ENCODE data around the gene SCAMP5. TPM values are rescaled to one million over a fixed set of nuclear protein-coding genes. Genes with fewer than 3 reads are reported as not detected.

Gene SCAMP5
- total RNA-seq, 1 experiment from 2014 or later = 6.2 TPM

DNA sequence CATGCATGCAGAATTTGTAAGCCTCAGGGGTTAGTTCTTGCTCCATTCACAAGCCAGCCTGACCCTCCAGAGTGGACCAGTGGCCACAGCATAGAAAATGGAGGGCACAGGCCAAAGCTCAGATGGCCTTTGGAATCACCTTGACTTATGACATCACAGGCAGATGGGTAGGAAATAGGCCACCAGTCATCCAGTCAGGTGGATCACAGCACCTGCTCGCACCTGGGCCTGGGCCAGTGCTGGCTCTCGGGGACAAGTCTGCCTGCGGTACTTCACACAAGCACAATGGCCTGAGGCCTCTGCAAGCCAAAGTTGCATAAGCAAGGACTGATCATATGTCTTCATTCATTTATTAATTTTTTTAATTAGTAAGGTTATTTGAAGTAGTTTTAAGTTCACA, 67.3 kb downstream of the SCAMP5 start (continued):
- no peak for TF ChIP-seq ZBTB33 (IDR thresholded peaks at IDR 0.05; ENCODE audit: extremely low read depth, insufficient replicate concordance, low read length)
- TF ChIP-seq, protein P1, sequence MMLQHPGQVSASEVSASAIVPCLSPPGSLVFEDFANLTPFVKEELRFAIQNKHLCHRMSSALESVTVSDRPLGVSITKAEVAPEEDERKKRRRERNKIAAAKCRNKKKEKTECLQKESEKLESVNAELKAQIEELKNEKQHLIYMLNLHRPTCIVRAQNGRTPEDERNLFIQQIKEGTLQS (IDR thresholded peaks at IDR 0.05) = no peak
- TF ChIP-seq YY1 (IDR thresholded peaks at IDR 0.05; ENCODE audit: extremely low read depth, insufficient replicate concordance, low read depth, low read length) = no peak
- no peak for TF ChIP-seq ZNF274 (IDR thresholded peaks at IDR 0.05; ENCODE audit: low read depth, low read length)
- TF ChIP-seq SRF (IDR thresholded peaks at IDR 0.05; ENCODE audit: low read depth) = no peak
- TF ChIP-seq POLR2AphosphoS5 (IDR thresholded peaks at IDR 0.05; ENCODE audit: low read depth, low read length) = no peak
- TF ChIP-seq EZH2 (IDR thresholded peaks at IDR 0.05) = no peak
- no peak for TF ChIP-seq SIN3A (IDR thresholded peaks at IDR 0.05; ENCODE audit: low read depth)
- TF ChIP-seq SP1 (IDR thresholded peaks at IDR 0.05; ENCODE audit: low read depth) = no peak
- TF ChIP-seq RAD21 (IDR thresholded peaks at IDR 0.05; ENCODE audit: low read depth) = no peak
- TF ChIP-seq JUND (IDR thresholded peaks at IDR 0.05) = no peak

DNA sequence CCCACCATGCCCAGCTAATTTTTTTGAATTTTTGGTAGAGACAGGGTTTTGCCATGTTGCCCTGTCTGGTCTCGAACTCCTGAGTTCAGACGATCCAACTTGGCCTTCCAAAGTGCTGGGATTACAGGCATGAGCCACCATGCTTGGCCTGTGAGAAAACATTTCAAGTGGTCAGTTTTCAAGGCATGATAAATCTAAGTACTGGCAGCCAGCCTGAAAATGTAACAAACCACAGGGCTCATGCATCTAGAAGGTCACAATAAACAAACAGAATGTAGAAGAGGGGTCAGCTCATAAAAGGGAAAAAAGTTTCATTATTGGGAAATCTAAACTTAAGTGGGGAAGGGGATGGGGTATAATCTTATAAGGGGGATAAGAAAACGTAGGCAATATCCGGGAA, 68.0 kb downstream of the SCAMP5 start:
- Histone ChIP-seq H3K9ac (ENCODE audit: low read length) (no peak overlapping the region), H2AFZ (ENCODE audit: low read depth, low read length, poor library complexity, severe bottlenecking) (no peak overlapping the region), H3K79me2 (ENCODE audit: insufficient read depth, low read length) (no peaks in the 10 kb centered on the region), H3K9me3 (ENCODE audit: control insufficient read depth in 1 of 2, insufficient read depth in 1 of 2, low read depth in 1 of 2, low read length in 2 of 2) (no peaks in the 10 kb centered on the region), H3K27ac (ENCODE audit: low read depth, low read length) (no peak overlapping the region), H4K20me1 (ENCODE audit: insufficient read depth) (no peaks in the 10 kb centered on the region), H3K4me1 (ENCODE audit: control insufficient read depth in 1 of 2, insufficient read depth in 2 of 2, low read length in 2 of 2) (peaks cover 8 to 25% of the 10 kb centered on the region in 2 experiments), H3K9me2 (ENCODE audit: insufficient read depth) (no peaks in the 10 kb centered on the region), H3K4me2 (ENCODE audit: low read length) (no peak overlapping the region), H3K36me3 (ENCODE audit: control insufficient read depth in 1 of 2, insufficient read depth in 2 of 2, low read length in 2 of 2) (no peaks in the 10 kb centered on the region), H3K27me3 (ENCODE audit: insufficient read depth, low read length) (no peaks in the 10 kb centered on the region), H3K4me3 (replicated peaks in 1 of 2; ENCODE audit: low read depth in 1 of 2, low read length in 2 of 2) (no peak overlapping the region)
- ATAC-seq (no peak), DNase-seq (ENCODE audit: low read depth, low spot score) (no peak)
- ChIA-PET RAD21 (ENCODE audit: low non-redundant PET in 1 of 2, low total read pairs in 2 of 2, uncharacterized antibody in 2 of 2, unreplicated experiment in 2 of 2) (no interaction called here), POLR2A (no interaction called here), CTCF (no interaction called here)
- no peak for TF ChIP-seq POLR2A (IDR thresholded peaks at IDR 0.05; ENCODE audit: borderline replicate concordance, extremely low read depth, insufficient read depth, insufficient read length)
- TF ChIP-seq CBX3 (IDR thresholded peaks at IDR 0.05; ENCODE audit: low read depth) = no peak
- no peak for TF ChIP-seq CEBPB (IDR thresholded peaks at IDR 0.05; ENCODE audit: low read depth)
- no peak for TF ChIP-seq ZNF274 (IDR thresholded peaks at IDR 0.05; ENCODE audit: low read depth, low read length)
- TF ChIP-seq ELF1 (IDR thresholded peaks at IDR 0.05; ENCODE audit: borderline replicate concordance, low read depth) = no peak
- no peak for TF ChIP-seq SIN3A (IDR thresholded peaks at IDR 0.05; ENCODE audit: low read depth)
- TF ChIP-seq YY1 (IDR thresholded peaks at IDR 0.05; ENCODE audit: extremely low read depth, insufficient replicate concordance, low read depth, low read length) = no peak
- TF ChIP-seq MAX (IDR thresholded peaks at IDR 0.05) = no peak
- TF ChIP-seq FOSL1 (IDR thresholded peaks at IDR 0.05; ENCODE audit: low read depth) = no peak
- no TSS peak for BruUV-seq (replicated peaks)
- intact Hi-C loops (cut with micrococcal nuclease) = no loop called here
